ENCODE measurements around the gene CCDC47. TPM values are rescaled to one million over a fixed set of nuclear protein-coding genes. Genes with fewer than 3 reads are reported as not detected.

CCDC47 gene
- total and polyA plus RNA-seq, 2 donors (not counting 1 experiment from before 2014, with no cell fraction given), result 7.4 to 39.7 TPM

- Histone ChIP-seq H3K4me2 (replicated peaks; ENCODE audit: low read depth, low read length, poor library complexity, severe bottlenecking) (peak overlapping the region; percentile 94), H3K27ac (ENCODE audit: low read length in 2 of 2) (peak overlapping the region; percentile 97), H3K4me3 (ENCODE audit: control extremely low read depth in 1 of 5, extremely low read depth in 1 of 5, insufficient read depth in 1 of 5, low read depth in 2 of 5, low read length in 4 of 5) (peak overlapping the region; percentile 79 to 99 (median 93)), H3K27me3 (replicated peaks in 1 of 4; ENCODE audit: control extremely low read depth in 1 of 4, control insufficient read depth in 3 of 4, insufficient read depth in 4 of 4, low read length in 3 of 4) (no peaks in the 10 kb centered on the region), H3K36me3 (replicated peaks in 1 of 2; ENCODE audit: control extremely low read depth in 1 of 2, control insufficient read depth in 1 of 2, extremely low read depth in 1 of 2, insufficient read depth in 2 of 2, low read length in 1 of 2) (peaks cover 6% of the 10 kb centered on the region in 2 experiments), H3K4me1 (ENCODE audit: control insufficient read depth in 2 of 2, insufficient read depth in 2 of 2, low read length in 2 of 2) (peaks cover 15 to 28% of the 10 kb centered on the region in 2 donors), H3K9me3 (ENCODE audit: control extremely low read depth in 1 of 3, control insufficient read depth in 2 of 3, insufficient read depth in 1 of 3, low read length in 2 of 3) (peaks cover 0 to 4% (median 0%) of the 10 kb centered on the region in 3 donors), H2AFZ (ENCODE audit: insufficient read depth, low read depth, low read length, poor library complexity, severe bottlenecking) (peak overlapping the region; percentile 94), H3K79me2 (ENCODE audit: control insufficient read depth, insufficient read depth, low read length) (peaks cover 35% of the 10 kb centered on the region), H4K20me1 (ENCODE audit: control insufficient read depth, insufficient read depth, low read length, poor library complexity, severe bottlenecking) (no peaks in the 10 kb centered on the region), H3K9ac (ENCODE audit: low read length) (peak overlapping the region; percentile 99)
- TF ChIP-seq EZH2 (IDR thresholded peaks at IDR 0.05; ENCODE audit: borderline replicate concordance, insufficient read depth, low read depth, low read length, poor library complexity, severe bottlenecking) (no peak), CTCF (IDR thresholded peaks at IDR 0.05) (no peak)
- DNase-seq (no peak), ATAC-seq (ENCODE audit: low read depth) (no peak)
- Mint-ChIP-seq H3K27ac (peak overlapping the region; percentile 93), H3K9me3 (ENCODE audit: insufficient read depth) (no peaks in the 10 kb centered on the region), H3K4me1 (peaks cover 28% of the 10 kb centered on the region), H3K27me3 (no peaks in the 10 kb centered on the region), H3K4me3 (peak overlapping the region; percentile 89)
- POLR2A ChIA-PET, result interaction anchor here (1.6 to 2.7 kb wide), 2 partner anchors 33 to 42 kb away, joined by 11 to 86 read pairs; partner anchors contain the start of genes CCDC47, DDX42 and LIMD2
- CTCF ChIA-PET, result interaction anchor here (1.0 kb wide), 1 partner anchor 28 kb away, joined by 3 read pairs; no protein-coding TSS in a partner anchor
- intact Hi-C loops (cut with micrococcal nuclease), result loop anchor here (1.0 to 10.0 kb wide), 9 partner anchors 32 to 1314 kb away; partner anchors contain the start of genes CCDC47, CEP95, DCAF7 and DDX5
- WGBS (ENCODE audit: insufficient coverage), result 0% methylated on average over 14 of the region's 14 CpGs
Measured at GRCh38 chr17:63741143-63741407, 32.3 kb downstream of the CCDC47 start.

- no peaks in the 10 kb centered on the region for H4K20me1 ChIP-seq (ENCODE audit: control insufficient read depth, insufficient read depth, low read length, poor library complexity, severe bottlenecking)
- no peaks in the 10 kb centered on the region for H3K27me3 Mint-ChIP-seq
- ChIA-PET POLR2A (interaction anchor here (0.8 to 2.7 kb wide), 3 partner anchors 14 to 42 kb away, joined by 3 to 86 read pairs (median 11); partner anchors contain the start of genes CCDC47, DDX42 and LIMD2), CTCF (interaction anchor here (1.0 kb wide), 1 partner anchor 27 kb away, joined by 3 read pairs; no protein-coding TSS in a partner anchor)
- peak overlapping the region; percentile 94 for H2AFZ ChIP-seq (ENCODE audit: insufficient read depth, low read depth, low read length, poor library complexity, severe bottlenecking)
- peaks cover 15 to 28% of the 10 kb centered on the region in 2 donors for H3K4me1 ChIP-seq (ENCODE audit: control insufficient read depth in 2 of 2, insufficient read depth in 2 of 2, low read length in 2 of 2)
- no peaks in the 10 kb centered on the region for H3K9me3 Mint-ChIP-seq (ENCODE audit: insufficient read depth)
- H3K9ac ChIP-seq (ENCODE audit: low read length), result peak overlapping the region; percentile 99
- no CpG with 5 or more reads among the region's 12 CpGs for WGBS (ENCODE audit: insufficient coverage)
- peak overlapping the region; percentile 93 for H3K27ac Mint-ChIP-seq
- H3K4me1 Mint-ChIP-seq, result peaks cover 28% of the 10 kb centered on the region
- no peaks in the 10 kb centered on the region for H3K27me3 ChIP-seq (replicated peaks in 1 of 4; ENCODE audit: control extremely low read depth in 1 of 4, control insufficient read depth in 3 of 4, insufficient read depth in 4 of 4, low read length in 3 of 4)
- H3K4me3 ChIP-seq (ENCODE audit: control extremely low read depth in 1 of 5, extremely low read depth in 1 of 5, insufficient read depth in 1 of 5, low read depth in 2 of 5, low read length in 4 of 5), result peak overlapping the region; percentile 79 to 99 (median 93)
- peaks cover 1 to 2% of the 10 kb centered on the region in 2 experiments for H3K36me3 ChIP-seq (replicated peaks in 1 of 2; ENCODE audit: control extremely low read depth in 1 of 2, control insufficient read depth in 1 of 2, extremely low read depth in 1 of 2, insufficient read depth in 2 of 2, low read length in 1 of 2)
- TF ChIP-seq EZH2 (IDR thresholded peaks at IDR 0.05; ENCODE audit: borderline replicate concordance, insufficient read depth, low read depth, low read length, poor library complexity, severe bottlenecking), result no peak
- TF ChIP-seq CTCF (IDR thresholded peaks at IDR 0.05), result no peak
- H3K27ac ChIP-seq (ENCODE audit: low read length in 2 of 2), result peak overlapping the region; percentile 97
- peak overlapping the region; percentile 89 for H3K4me3 Mint-ChIP-seq
- DNase-seq, result no peak
- peaks cover 0 to 4% (median 0%) of the 10 kb centered on the region in 3 donors for H3K9me3 ChIP-seq (ENCODE audit: control extremely low read depth in 1 of 3, control insufficient read depth in 2 of 3, insufficient read depth in 1 of 3, low read length in 2 of 3)
- H3K79me2 ChIP-seq (ENCODE audit: control insufficient read depth, insufficient read depth, low read length), result peaks cover 40% of the 10 kb centered on the region
- peak overlapping the region; percentile 94 for H3K4me2 ChIP-seq (replicated peaks; ENCODE audit: low read depth, low read length, poor library complexity, severe bottlenecking)
- no peak for ATAC-seq (ENCODE audit: low read depth)
- intact Hi-C loops (cut with micrococcal nuclease), result loop anchor here (1.0 to 10.0 kb wide), 9 partner anchors 33 to 1314 kb away; partner anchors contain the start of genes CCDC47, CEP95, DCAF7 and DDX5
Measured at GRCh38 chr17:63740464-63741142, 32.8 kb downstream of the CCDC47 start.

All from B cell (primary cell).